Common myeloid progenitor, CD34-positive (primary cell): ENCODE data around the gene MGAT5B.

ENCODE experiments used
- CTCF ChIA-PET: fragments of 350-600 bp; sonication (Branson Sonifier 250); formaldehyde crosslinking; loops from one replicate; lab custom pipeline; 2021; ENCODE audit warnings: antibody characterized with exemption; lab: Charles Lee
- POLR2A ChIA-PET: fragments of 350-600 bp; sonication (Branson Sonifier 250); formaldehyde crosslinking; loops from one replicate; lab custom pipeline; 2021; ENCODE audit warnings: antibody characterized with exemption; lab: Charles Lee
- DNase-seq, 3 donors: peaks; one replicate each; pipeline versions ENCODE4 v3.0.0 to v3.0.0-alpha.2; 2013
- H3K27ac ChIP-seq, 2 experiments: 1 replicate in 1 of 2; 2 replicates in 1 of 2; pipeline ENCODE4 v1.7.0; 2013; ENCODE audit warnings: inconsistent platforms in 2 of 2, low read length in 2 of 2, mild to moderate bottlenecking in 2 of 2, low read depth in 1 of 2, moderate library complexity in 1 of 2; ENCODE audit not compliant: severe bottlenecking in 2 of 2, insufficient read depth in 1 of 2, poor library complexity in 1 of 2
- H3K27me3 ChIP-seq, 5 experiments: replicated peaks in 2 of 5; 1 replicate in 3 of 5; 2 replicates in 2 of 5; pipeline versions ENCODE4 v1.6.1 to v1.7.0; 2013; ENCODE audit warnings: low read length in 4 of 5, mild to moderate bottlenecking in 2 of 5, moderate library complexity in 2 of 5, inconsistent platforms in 1 of 5; ENCODE audit not compliant: insufficient read depth in 5 of 5, control insufficient read depth in 4 of 5
- H3K36me3 ChIP-seq, 4 experiments: 1 replicate in 2 of 4; 2 replicates in 2 of 4; pipeline versions ENCODE4 v1.6.1 to v1.7.0; 2013; ENCODE audit warnings: low read length in 3 of 4, control low read depth in 1 of 4, mild to moderate bottlenecking in 1 of 4; ENCODE audit not compliant: control insufficient read depth in 4 of 4, insufficient read depth in 4 of 4
- H3K4me1 ChIP-seq, 4 experiments: 1 replicate in 3 of 4; 2 replicates in 1 of 4; pipeline versions ENCODE4 v1.6.1 to v1.7.1; 2013; ENCODE audit warnings: low read length in 3 of 4, mild to moderate bottlenecking in 3 of 4, control low read depth in 1 of 4, inconsistent platforms in 1 of 4, moderate library complexity in 1 of 4; ENCODE audit not compliant: control insufficient read depth in 4 of 4, insufficient read depth in 4 of 4; ENCODE audit errors: control extremely low read depth in 1 of 4
- H3K4me3 ChIP-seq, 7 experiments: 1 replicate in 4 of 7; 2 replicates in 3 of 7; pipeline versions ENCODE4 v1.5.1 to v1.7.0; 2013; ENCODE audit warnings: mild to moderate bottlenecking in 7 of 7, low read length in 6 of 7, moderate library complexity in 6 of 7, inconsistent platforms in 2 of 7, low read depth in 2 of 7, control low read depth in 1 of 7; ENCODE audit not compliant: insufficient read depth in 4 of 7, control insufficient read depth in 1 of 7; ENCODE audit errors: extremely low read depth in 1 of 7
- H3K9me3 ChIP-seq, 5 experiments: 1 replicate in 4 of 5; 2 replicates in 1 of 5; pipeline versions ENCODE4 v1.6.1 to v1.7.1; 2013; ENCODE audit warnings: low read length in 4 of 5, mild to moderate bottlenecking in 2 of 5, inconsistent platforms in 1 of 5, low read depth in 1 of 5, moderate library complexity in 1 of 5; ENCODE audit not compliant: control insufficient read depth in 4 of 5, insufficient read depth in 2 of 5; ENCODE audit errors: control extremely low read depth in 1 of 5
- WGBS: methylation state at CpG from one replicate; pipeline ENCODE4 v1.1.5; 2013; ENCODE audit not compliant: insufficient coverage; 5-methylcytosine and 5-hydroxymethylcytosine counted together

The MGAT5B gene

DNA sequence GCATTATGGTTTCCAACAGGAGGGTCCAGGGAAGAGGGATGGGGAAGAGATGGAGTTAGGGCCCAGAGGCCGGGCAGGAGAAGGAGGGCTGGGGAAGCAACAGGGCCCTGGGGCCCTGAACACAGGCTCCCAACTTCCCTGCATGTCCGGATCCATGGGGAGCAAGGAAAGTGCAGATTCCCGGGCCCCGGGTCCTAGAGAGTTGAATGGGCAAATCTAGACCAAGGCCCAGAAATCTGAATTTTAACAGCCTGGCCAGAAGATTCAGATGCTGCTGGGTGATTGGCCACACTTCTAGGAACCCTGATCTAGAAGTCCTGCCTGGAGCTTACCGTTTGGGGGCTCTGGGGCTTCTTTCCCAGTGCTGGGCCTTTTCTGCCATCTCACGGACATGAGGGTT lies 13.2 kb downstream of the MGAT5B start:
- ChIA-PET CTCF (no interaction called here), POLR2A (no interaction called here)
- Histone ChIP-seq H3K4me1 (no peaks in the 10 kb centered on the region), H3K27ac (no peak overlapping the region), H3K27me3 (peaks cover 0 to 17% (median 5%) of the 10 kb centered on the region in 5 experiments), H3K4me3 (no peak overlapping the region), H3K36me3 (no peaks in the 10 kb centered on the region), H3K9me3 (no peaks in the 10 kb centered on the region)
- WGBS = 97% methylated on average over 6 of the region's 6 CpGs
- no peak for DNase-seq

DNA sequence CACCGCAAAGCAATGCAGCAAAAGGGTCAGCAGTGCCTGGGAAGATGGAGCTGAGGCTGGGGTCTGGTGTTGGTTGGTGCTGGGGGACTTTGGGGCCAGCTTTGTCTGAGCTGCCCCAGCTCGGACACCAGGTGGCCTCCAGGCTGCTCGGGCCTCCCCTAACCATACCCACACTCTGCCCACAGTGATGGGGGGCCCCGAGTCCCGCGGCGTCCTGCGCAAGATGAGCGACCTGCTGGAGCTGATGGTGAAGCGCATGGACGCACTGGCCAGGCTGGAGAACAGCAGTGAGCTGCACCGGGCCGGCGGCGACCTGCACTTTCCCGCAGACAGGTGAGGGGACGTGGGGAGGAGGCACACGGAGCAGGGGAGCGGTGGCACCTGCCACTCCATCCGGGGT lies 13.8 kb downstream of the MGAT5B start:
- Histone ChIP-seq H3K4me1 (no peaks in the 10 kb centered on the region), H3K27ac (no peak overlapping the region), H3K27me3 (peaks cover 0 to 17% (median 6%) of the 10 kb centered on the region in 5 experiments), H3K9me3 (no peaks in the 10 kb centered on the region), H3K4me3 (no peak overlapping the region), H3K36me3 (no peaks in the 10 kb centered on the region)
- CTCF ChIA-PET = no interaction called here
- DNase-seq = no peak
- 97% methylated on average over 16 of the region's 20 CpGs for WGBS
- POLR2A ChIA-PET = no interaction called here

DNA sequence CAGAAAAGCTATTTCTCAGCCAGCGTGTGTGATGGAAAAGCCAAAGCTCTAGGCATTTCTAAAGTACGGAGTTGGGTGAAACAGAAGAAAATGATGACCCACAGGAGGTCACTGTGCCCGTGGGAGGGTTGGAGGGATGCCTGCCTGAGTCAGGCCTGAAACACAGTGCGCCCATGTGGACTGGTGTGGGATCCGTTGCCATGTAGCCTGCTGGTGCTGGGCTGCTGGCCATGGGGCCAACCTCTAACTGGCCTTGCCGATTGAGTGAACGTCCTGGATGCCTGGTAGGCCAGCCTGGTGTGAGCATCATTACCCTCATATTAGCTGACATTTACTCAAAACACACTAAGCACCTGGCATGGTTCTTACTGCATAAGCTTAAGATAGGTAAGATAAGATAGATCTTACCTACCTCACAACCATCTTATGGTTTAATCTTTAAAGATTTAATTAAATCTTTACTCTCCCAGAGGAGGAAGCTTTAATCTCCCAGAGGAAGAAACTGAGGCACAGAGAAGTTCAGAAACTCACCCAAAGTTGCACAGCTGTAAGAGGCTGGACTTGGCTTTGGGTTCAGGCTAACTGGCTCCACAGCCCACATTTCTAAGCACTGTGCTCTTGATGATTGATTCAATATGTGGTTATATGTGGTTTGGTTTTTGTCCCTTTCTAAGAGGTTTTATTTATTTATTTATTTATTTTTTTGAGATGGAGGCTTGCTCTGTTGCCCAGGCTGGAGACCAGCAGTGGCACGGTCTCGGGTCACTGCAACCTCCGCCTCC lies 15.7 kb downstream of the MGAT5B start:
- H3K4me1 ChIP-seq = no peaks in the 10 kb centered on the region
- DNase-seq = no peak
- no peaks in the 10 kb centered on the region for H3K36me3 ChIP-seq
- POLR2A ChIA-PET = no interaction called here
- peaks cover 0 to 17% (median 6%) of the 10 kb centered on the region in 5 experiments for H3K27me3 ChIP-seq
- WGBS = 97% methylated on average over 9 of the region's 10 CpGs
- H3K9me3 ChIP-seq = no peaks in the 10 kb centered on the region
- CTCF ChIA-PET = interaction anchor here (0.8 kb wide), 1 partner anchor 172 kb away, joined by 3 read pairs; no protein-coding TSS in a partner anchor
- no peak overlapping the region for H3K4me3 ChIP-seq
- no peak overlapping the region for H3K27ac ChIP-seq

DNA sequence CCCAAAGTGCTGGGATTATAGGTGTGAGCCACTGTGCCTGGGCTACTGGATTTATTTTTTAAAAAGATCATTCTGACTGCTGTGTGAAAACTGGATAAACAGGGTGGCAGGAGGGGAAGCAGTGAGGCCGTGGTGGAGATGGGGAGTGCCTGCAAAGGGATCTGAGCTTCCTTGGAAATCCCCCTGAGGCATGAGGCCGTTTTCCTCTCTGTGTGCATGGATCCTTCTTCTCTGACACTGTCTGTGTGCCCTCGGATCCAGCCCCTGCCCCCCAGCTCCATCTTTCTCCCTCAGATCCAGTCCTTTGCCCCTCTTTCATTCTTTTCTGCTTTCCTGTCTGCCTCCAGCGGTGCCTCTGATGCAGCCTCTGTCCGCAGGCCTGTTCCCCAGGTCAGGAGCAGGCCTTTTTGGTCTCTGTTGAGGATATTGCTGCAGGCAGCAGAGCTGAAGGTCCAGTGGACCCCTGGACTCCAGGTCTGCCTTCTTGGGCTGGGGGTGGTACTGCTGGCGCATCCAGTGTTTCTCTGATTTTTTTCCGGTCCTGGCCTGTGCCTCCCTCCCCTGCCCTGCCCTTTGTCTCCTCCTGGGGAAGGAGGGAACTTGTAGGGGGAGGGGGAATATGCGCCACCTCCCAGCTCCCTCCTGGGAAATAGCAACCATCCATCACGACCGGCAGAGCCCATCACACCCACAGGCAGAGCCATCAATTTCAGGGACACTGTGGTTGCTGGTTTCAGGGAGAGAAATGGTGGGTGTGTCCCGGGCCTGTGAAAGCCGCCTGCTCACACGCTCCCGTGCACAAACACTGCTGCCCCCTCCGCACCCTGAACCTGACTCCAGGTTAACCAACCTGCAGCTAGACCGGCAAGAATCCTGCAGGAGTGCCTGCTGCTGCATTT lies 17.0 kb downstream of the MGAT5B start:
- no peak overlapping the region for H3K4me3 ChIP-seq
- no peaks in the 10 kb centered on the region for H3K36me3 ChIP-seq
- H3K9me3 ChIP-seq = no peaks in the 10 kb centered on the region
- no peak for DNase-seq
- 65% methylated on average over 9 of the region's 16 CpGs for WGBS
- no peak overlapping the region for H3K27ac ChIP-seq
- H3K27me3 ChIP-seq = peaks cover 0 to 7% (median 3%) of the 10 kb centered on the region in 5 experiments
- POLR2A ChIA-PET = no interaction called here
- CTCF ChIA-PET = no interaction called here
- H3K4me1 ChIP-seq = no peaks in the 10 kb centered on the region

DNA sequence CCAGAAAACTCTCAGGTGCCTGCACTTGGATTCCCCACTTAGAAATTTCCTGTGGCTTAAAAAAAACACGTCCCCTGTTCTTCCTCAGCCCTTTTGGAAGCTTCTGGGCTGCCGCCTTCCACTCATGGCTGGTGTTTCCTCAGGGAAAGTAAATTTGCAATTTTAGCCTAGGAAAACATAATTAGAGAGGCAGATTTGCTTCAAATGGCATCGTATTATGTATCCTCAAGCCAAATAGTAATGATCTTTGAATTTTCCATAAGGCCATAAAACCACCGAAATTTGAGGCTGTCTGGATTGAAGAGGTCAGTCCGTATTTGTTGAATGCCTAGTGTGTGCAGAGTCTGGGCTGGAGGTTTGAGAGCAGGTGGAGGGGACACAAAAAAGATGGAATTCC lies 17.7 kb downstream of the MGAT5B start:
- POLR2A ChIA-PET = no interaction called here
- peaks cover 0 to 3% (median 0%) of the 10 kb centered on the region in 5 experiments for H3K27me3 ChIP-seq
- H3K36me3 ChIP-seq = no peaks in the 10 kb centered on the region
- H3K27ac ChIP-seq = no peak overlapping the region
- no peak overlapping the region for H3K4me3 ChIP-seq
- 84% methylated on average over 4 of the region's 5 CpGs for WGBS
- DNase-seq = no peak
- CTCF ChIA-PET = no interaction called here
- no peaks in the 10 kb centered on the region for H3K9me3 ChIP-seq
- H3K4me1 ChIP-seq = no peaks in the 10 kb centered on the region

DNA sequence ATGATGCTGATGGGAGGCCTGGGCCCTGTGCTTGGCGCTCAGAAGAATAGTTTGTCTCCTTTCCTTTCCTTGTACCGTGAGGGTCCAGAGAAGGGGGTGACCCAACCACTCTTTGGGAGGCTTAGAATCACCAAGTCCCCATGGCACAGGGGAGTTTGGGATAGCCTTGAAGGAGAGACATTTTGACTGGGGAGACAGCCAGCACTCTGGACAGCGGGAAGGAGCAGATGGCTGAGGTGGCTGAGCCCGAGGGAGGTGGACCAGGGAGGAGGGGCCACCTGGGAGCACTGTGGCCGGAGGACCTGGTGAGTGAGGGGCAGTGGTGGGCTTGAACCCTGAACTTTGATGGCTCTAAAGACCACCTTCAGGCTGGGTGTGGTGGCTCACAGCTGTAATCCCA lies 18.2 kb downstream of the MGAT5B start:
- 98% methylated on average over 4 of the region's 5 CpGs for WGBS
- DNase-seq = no peak

DNA sequence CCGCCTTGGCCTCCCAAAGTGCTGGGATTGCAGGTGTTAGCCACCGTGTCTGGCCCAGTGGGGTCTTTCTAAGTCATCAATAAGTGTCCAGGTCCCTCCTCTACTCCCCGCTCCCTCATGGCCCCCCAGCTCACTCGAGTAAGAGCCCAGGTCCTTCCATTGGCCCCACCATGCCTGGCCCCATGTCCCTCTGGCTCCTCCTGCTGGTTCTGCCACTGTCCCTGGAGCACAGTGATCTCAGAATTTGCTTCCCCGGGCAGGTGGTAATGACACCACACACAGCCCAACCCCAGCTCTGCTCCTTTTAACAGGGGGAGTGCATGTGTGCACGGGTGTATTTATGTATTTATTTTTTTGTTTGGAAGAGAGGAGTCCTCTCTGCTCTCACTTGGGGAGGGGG lies 19.6 kb downstream of the MGAT5B start:
- Histone ChIP-seq H3K9me3 (no peaks in the 10 kb centered on the region), H3K36me3 (no peaks in the 10 kb centered on the region), H3K4me1 (no peaks in the 10 kb centered on the region), H3K4me3 (no peak overlapping the region), H3K27me3 (peaks cover 0 to 2% (median 0%) of the 10 kb centered on the region in 5 experiments), H3K27ac (no peak overlapping the region)
- 93% methylated on average over 4 of the region's 6 CpGs for WGBS
- ChIA-PET POLR2A (no interaction called here), CTCF (interaction anchor here (2.6 kb wide), 1 partner anchor 20 kb away, joined by 6 read pairs; the partner anchor contains the start of gene MGAT5B)
- no peak for DNase-seq

More for the DNA sequence above, 18.2 kb downstream of the MGAT5B start:
- Histone ChIP-seq H3K9me3 (no peaks in the 10 kb centered on the region), H3K27ac (no peak overlapping the region), H3K4me1 (no peaks in the 10 kb centered on the region), H3K4me3 (no peak overlapping the region), H3K27me3 (peaks cover 0 to 2% (median 0%) of the 10 kb centered on the region in 5 experiments), H3K36me3 (no peaks in the 10 kb centered on the region)
- ChIA-PET POLR2A (no interaction called here), CTCF (interaction anchor here (1.0 kb wide), 1 partner anchor 180 kb away, joined by 3 read pairs; no protein-coding TSS in a partner anchor)
